NOMO-1 treated with DMSO at 0.1 percent for 48 hours (cell line): ENCODE results near the gene LSS.

Source experiments
- DNase-seq: peaks from one replicate; lab custom pipeline; 2025; ENCODE audit not compliant: unreplicated experiment; lab: John Stamatoyannopoulos, UW

LSS gene

GRCh38 chr21:46228345-46229051, at the start of gene LSS:
Gene LSS (minus strand): TSS chr21:46228774. CDS start chr21:46228745, 29 bp downstream.
- DNase-seq, result peak; percentile 95

GRCh38 chr21:46274797-46275390, 46.3 kb upstream of the LSS start:
- no peak for DNase-seq

- no peak for DNase-seq
These were observed 44.8 kb upstream of the LSS start for GRCh38 chr21:46273341-46273740.

- no peak for DNase-seq
These were observed 40.9 kb upstream of the LSS start for GRCh38 chr21:46269466-46269865.

GRCh38 chr21:46268371-46268770, 39.8 kb upstream of the LSS start:
- no peak for DNase-seq

- DNase-seq, result no peak
These were observed 38.4 kb upstream of the LSS start for GRCh38 chr21:46266946-46267345.

GRCh38 chr21:46265736-46266525, 37.4 kb upstream of the LSS start:
- no peak for DNase-seq

- no peak for DNase-seq
These were observed 36.1 kb upstream of the LSS start for GRCh38 chr21:46264690-46265144.

GRCh38 chr21:46264046-46264689, 35.6 kb upstream of the LSS start:
- no peak for DNase-seq

GRCh38 chr21:46256501-46256994, 28.0 kb upstream of the LSS start:
- DNase-seq, result no peak

- no peak for DNase-seq
These were observed 27.3 kb upstream of the LSS start for GRCh38 chr21:46255758-46256337.

- no peak for DNase-seq
These were observed 26.6 kb upstream of the LSS start for GRCh38 chr21:46255166-46255565.

- DNase-seq, result no peak
These were observed 25.8 kb upstream of the LSS start for GRCh38 chr21:46254208-46254975.

- DNase-seq, result no peak
These were observed 25.1 kb upstream of the LSS start for GRCh38 chr21:46253610-46254124.

- DNase-seq, result no peak
These were observed 24.3 kb upstream of the LSS start for GRCh38 chr21:46252840-46253239.

GRCh38 chr21:46250146-46250725, 21.7 kb upstream of the LSS start:
- no peak for DNase-seq

GRCh38 chr21:46248827-46249226, 20.3 kb upstream of the LSS start:
- DNase-seq, result no peak

- DNase-seq, result no peak
These were observed 19.8 kb upstream of the LSS start for GRCh38 chr21:46248422-46248782.

GRCh38 chr21:46247699-46248421, 19.3 kb upstream of the LSS start:
- DNase-seq, result no peak
